C4-2B (cell line): ENCODE measurements around the gene STRIT1.

Experiments used
- ZFX ChIP-seq: fragments of 450-650 bp; IDR thresholded peaks from 2 replicates; pipeline ENCODE4 v1.6.1; 2017
- TF ChIP-seq, protein P1 (sequence below): fragments of 450-650 bp; conservative IDR thresholded peaks from 2 replicates; pipeline ENCODE4 v1.5.1; 2017; ENCODE audit warnings: mild to moderate bottlenecking

DNA sequence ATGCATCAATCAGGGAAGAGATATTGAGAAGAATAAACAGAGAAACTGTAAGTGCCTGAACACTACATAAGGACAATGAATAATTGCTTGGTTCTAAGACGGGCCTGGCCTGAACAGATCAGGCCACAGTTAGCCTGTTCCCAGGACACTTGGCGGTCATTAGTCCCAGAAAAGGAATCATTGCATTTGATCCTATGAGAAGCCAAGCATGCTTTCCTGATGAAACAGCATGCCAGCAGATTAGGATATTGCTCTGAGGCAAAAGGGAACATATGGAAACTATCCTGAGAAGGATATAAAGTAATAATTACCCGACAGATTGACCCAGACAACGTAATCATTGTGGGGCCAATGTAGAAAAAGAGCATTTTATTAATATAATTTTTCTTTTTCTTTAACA lies 51.9 kb downstream of the STRIT1 start:
- TF ChIP-seq, protein P1, sequence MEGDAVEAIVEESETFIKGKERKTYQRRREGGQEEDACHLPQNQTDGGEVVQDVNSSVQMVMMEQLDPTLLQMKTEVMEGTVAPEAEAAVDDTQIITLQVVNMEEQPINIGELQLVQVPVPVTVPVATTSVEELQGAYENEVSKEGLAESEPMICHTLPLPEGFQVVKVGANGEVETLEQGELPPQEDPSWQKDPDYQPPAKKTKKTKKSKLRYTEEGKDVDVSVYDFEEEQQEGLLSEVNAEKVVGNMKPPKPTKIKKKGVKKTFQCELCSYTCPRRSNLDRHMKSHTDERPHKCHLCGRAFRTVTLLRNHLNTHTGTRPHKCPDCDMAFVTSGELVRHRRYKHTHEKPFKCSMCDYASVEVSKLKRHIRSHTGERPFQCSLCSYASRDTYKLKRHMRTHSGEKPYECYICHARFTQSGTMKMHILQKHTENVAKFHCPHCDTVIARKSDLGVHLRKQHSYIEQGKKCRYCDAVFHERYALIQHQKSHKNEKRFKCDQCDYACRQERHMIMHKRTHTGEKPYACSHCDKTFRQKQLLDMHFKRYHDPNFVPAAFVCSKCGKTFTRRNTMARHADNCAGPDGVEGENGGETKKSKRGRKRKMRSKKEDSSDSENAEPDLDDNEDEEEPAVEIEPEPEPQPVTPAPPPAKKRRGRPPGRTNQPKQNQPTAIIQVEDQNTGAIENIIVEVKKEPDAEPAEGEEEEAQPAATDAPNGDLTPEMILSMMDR = no peak
- TF ChIP-seq ZFX = no peak
